ENCODE measurements around the gene IFRD1.
"Not testable (repeated sequence)": the region's sequence is repeated elsewhere in the genome, so short reads cannot be mapped to it uniquely, and the experiment has no call there.

The IFRD1 gene

GRCh38 chr7:112512451-112513210 is 62.4 kb downstream of the IFRD1 start:
- Mint-ChIP-seq H3K36me3 (no peaks in the 10 kb centered on the region), H3K4me3 (no peak overlapping the region), H3K4me1 (peaks cover 12% of the 10 kb centered on the region), H3K27ac (no peak overlapping the region), H3K9me3 (no peaks in the 10 kb centered on the region)
- ATAC-seq (no peak), DNase-seq (ENCODE audit: low spot score in 2 of 2) (no peak)

DNA sequence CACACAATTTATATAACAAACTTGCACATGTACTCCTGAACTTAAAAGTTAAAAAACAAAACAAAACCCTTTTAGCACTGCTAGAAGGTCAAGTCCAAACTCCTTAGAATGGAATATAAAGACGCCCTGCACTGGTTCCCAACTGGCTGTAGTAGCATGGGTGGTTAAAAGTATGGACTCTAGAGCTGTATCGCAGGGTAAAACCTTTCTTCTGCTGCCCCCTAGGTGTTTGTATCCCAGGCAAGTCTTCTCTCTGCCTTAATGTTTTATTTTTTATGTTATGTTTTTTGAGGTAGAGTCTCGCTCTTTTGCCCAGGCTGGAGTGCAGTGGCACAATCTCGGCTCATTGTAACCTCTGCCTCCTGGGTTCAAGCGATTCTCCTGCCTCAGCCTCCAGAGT is 65.7 kb downstream of the IFRD1 start:
- Mint-ChIP-seq H3K9me3 (no peaks in the 10 kb centered on the region), H3K4me1 (peaks cover under 1% of the 10 kb centered on the region), H3K27ac (no peak overlapping the region), H3K4me3 (no peak overlapping the region), H3K36me3 (no peaks in the 10 kb centered on the region)
- ATAC-seq, result no peak
- DNase-seq (ENCODE audit: low spot score in 2 of 2), result no peak

DNA sequence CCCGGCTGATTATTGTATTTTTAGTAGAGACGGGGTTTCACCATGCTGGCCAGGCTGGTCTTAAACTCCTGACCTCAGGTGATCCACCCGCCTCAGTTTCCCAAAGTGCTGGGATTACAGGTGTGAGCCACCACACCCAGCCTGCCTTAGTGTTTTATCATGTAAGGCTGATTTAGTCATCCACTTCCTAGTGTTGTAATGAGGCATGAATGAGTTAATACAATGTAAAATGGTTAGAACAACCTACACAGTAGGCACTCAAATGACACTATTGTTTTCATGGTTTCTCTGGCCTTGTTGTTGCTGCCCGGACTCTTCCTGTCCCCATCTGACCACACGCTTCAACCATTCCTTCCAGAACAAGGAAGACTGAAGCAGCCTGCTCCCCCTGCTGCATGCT is 66.2 kb downstream of the IFRD1 start:
- ATAC-seq, H3K9me3 Mint-ChIP-seq, H3K4me1 Mint-ChIP-seq: not testable (repeated sequence)

DNA sequence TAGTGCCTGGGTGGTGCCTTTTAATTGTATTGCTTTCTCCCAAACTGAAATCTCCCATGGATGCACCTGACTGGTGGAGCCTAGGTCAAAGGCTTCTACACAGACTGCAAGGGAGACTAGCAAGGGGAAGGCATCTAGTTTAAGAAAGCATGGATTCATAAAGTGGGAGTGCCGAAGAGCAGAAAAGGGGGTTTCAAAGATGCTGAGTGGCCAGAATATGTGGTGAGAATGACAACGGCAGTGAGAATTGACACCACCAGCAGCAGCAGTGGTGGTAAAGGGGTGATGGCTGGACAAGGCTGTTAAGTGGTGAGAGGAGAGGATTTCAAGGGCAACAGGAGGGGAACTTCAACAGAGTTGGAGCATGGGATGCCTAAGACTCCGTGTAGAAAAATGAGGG is 67.2 kb downstream of the IFRD1 start:
- ATAC-seq, result peak; percentile 6
- no peak overlapping the region for H3K4me3 Mint-ChIP-seq
- no peak for DNase-seq (ENCODE audit: low spot score in 2 of 2)
- H3K27ac Mint-ChIP-seq, result no peak overlapping the region
- no peaks in the 10 kb centered on the region for H3K4me1 Mint-ChIP-seq
- H3K9me3 Mint-ChIP-seq, result no peaks in the 10 kb centered on the region
- no peaks in the 10 kb centered on the region for H3K36me3 Mint-ChIP-seq

More for the DNA sequence above, 66.2 kb downstream of the IFRD1 start:
- H3K4me3 Mint-ChIP-seq; H3K36me3 Mint-ChIP-seq; DNase-seq (ENCODE audit: low spot score in 2 of 2); H3K27ac Mint-ChIP-seq: not testable (repeated sequence)

GRCh38 chr7:112520787-112521186 is 70.5 kb downstream of the IFRD1 start:
- Mint-ChIP-seq H3K4me3 (no peak overlapping the region), H3K36me3 (no peaks in the 10 kb centered on the region)

GRCh38 chr7:112521942-112522341 is 71.7 kb downstream of the IFRD1 start:
- no peak for DNase-seq (ENCODE audit: low spot score in 2 of 2)
- Mint-ChIP-seq H3K27ac (no peak overlapping the region), H3K4me3 (no peak overlapping the region), H3K4me1 (no peaks in the 10 kb centered on the region), H3K36me3 (no peaks in the 10 kb centered on the region), H3K9me3 (no peaks in the 10 kb centered on the region)
- no peak for ATAC-seq

More at GRCh38 chr7:112520787-112521186, 70.5 kb downstream of the IFRD1 start:
- ATAC-seq (no peak), DNase-seq (ENCODE audit: low spot score in 2 of 2) (no peak)
- H3K9me3 Mint-ChIP-seq, result no peaks in the 10 kb centered on the region
- no peak overlapping the region for H3K27ac Mint-ChIP-seq
- H3K4me1 Mint-ChIP-seq, result no peaks in the 10 kb centered on the region

- Mint-ChIP-seq H3K27ac (no peak overlapping the region), H3K36me3 (no peaks in the 10 kb centered on the region), H3K4me3 (no peak overlapping the region), H3K4me1 (no peaks in the 10 kb centered on the region), H3K9me3 (no peaks in the 10 kb centered on the region)
- no peak for DNase-seq (ENCODE audit: low spot score in 2 of 2)
- ATAC-seq, result no peak
Observed at GRCh38 chr7:112523871-112524270, 73.6 kb downstream of the IFRD1 start.

Measured in stimulated activated effector memory CD8-positive, alpha-beta T cell treated with anti-CD3 and anti-CD28 coated beads, Interleukin-12 subunit alpha, Interleukin-12 subunit beta, amount 100 ng/mL, for 72 hours (primary cell).